HAP-1 (cell line): Measurements from ENCODE around the gene STARD8.
"Not testable (repeated sequence)": the region's sequence is repeated elsewhere in the genome, so short reads cannot be mapped to it uniquely, and the experiment has no call there.

Source experiments
- DNase-seq, 2 experiments: peaks; one replicate each; pipeline ENCODE4 v3.0.0-alpha.2; 2016 to 2020; ENCODE audit warnings: low spot score in 2 of 2
- H3K27me3 ChIP-seq: fragments of 250-450 bp; sonication (Bioruptor Pico); 2 replicates; pipeline ENCODE4 v1.5.1; 2020; ENCODE audit warnings: low read depth, mild to moderate bottlenecking, moderate library complexity
- H3K36me3 ChIP-seq: fragments of 250-450 bp; sonication (Bioruptor Pico); replicated peaks from 2 replicates; pipeline ENCODE4 v1.5.1; 2020; ENCODE audit warnings: mild to moderate bottlenecking
- H3K4me1 ChIP-seq: fragments of 250-450 bp; sonication (Bioruptor Pico); 2 replicates; pipeline ENCODE4 v1.5.1; 2020; ENCODE audit warnings: mild to moderate bottlenecking
- H3K4me3 ChIP-seq: fragments of 250-450 bp; sonication (Bioruptor Pico); 2 replicates; pipeline ENCODE4 v1.5.1; 2020; ENCODE audit warnings: mild to moderate bottlenecking, moderate library complexity
- H3K9me3 ChIP-seq: fragments of 250-450 bp; sonication (Bioruptor Pico); 2 replicates; pipeline ENCODE4 v1.5.1; 2020; ENCODE audit warnings: mild to moderate bottlenecking, moderate library complexity
- in situ Hi-C: fragments of 300-500 bp; cut with MboI; formaldehyde crosslinking; loops from 3 replicates; pipeline ENCODE4 v1.14.3; 2020; ENCODE audit warnings: low sequenced_read_pairs, inconsistent platforms, mixed read lengths

Gene STARD8

DNA sequence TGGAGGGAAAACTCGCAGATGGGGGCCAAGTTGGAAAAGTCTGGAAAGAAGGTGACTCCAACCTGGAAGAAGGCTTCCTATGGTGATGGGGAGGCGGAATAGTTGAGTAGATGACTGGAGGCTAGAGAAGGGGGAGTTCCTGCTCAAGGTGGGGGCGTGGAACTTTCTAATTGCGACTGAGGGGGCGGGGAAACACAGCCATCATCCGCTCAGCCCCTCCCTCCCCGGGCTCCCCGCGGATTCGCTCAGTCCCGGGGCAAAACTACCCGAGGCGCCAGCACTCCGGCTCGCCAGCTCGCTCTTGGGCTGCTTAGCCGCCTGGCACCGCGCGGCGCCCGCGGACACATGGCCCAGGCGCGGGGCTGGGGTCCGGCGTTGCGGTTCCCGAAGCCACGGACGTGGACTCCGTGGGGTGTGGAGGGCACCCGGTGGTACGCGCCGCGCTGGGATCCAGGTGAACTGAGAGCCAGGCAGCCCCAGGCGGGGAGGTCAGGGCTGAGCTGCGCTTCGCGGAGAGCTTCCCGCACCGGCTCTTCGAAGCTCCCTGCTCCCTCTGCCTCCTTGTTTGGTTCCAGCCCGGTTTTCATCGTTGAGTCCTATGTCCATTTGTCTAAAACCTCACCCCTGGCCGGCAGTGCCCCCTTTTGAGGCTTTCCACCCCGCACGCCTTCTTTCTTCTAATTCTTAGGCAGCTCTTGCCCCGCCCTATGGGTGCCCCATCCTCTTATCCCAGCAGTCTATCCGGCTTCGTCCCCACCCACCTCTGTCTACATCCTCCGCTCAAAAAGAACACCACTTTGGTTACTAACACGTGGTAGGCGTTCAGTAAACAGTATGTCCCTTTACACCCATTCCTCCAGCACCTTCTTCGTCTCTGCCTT, 38.9 kb downstream of the STARD8 start:
- no peaks in the 10 kb centered on the region for H3K27me3 ChIP-seq
- in situ Hi-C loops: no loop called here
- H3K36me3 ChIP-seq: no peaks in the 10 kb centered on the region
- peaks cover 9% of the 10 kb centered on the region for H3K4me1 ChIP-seq
- peak; percentile 60 to 77 for DNase-seq
- no peaks in the 10 kb centered on the region for H3K9me3 ChIP-seq
- H3K4me3 ChIP-seq: peak overlapping the region; percentile 31

DNA sequence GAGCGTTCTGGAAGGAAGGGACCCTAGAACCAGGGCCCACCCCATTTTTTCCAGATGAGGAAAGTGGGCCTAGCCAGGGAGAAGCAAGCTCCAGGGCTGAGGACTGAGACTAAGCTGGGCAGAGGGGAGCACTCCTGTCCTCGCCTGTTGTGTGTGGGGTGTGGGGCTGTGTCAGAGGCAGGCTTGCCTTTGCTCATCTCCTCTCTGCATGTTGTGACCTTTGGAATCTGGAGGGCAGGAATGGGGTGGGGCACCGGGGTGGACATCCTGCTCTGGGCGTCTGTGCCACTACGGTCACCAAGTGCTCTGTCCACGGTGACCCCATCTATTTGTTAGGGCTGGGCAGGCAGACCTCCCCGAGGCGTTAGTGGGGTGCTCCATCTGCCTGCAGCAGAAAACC, 41.5 kb downstream of the STARD8 start:
- H3K4me3 ChIP-seq, in situ Hi-C loops, H3K9me3 ChIP-seq, H3K36me3 ChIP-seq, DNase-seq, H3K27me3 ChIP-seq: not testable (repeated sequence)
- peaks cover 12% of the 10 kb centered on the region for H3K4me1 ChIP-seq

- no peak for DNase-seq
- in situ Hi-C loops: no loop called here
These were observed 43.6 kb downstream of the STARD8 start for GRCh38 chrX:68690936-68691501.

GRCh38 chrX:68691921-68692320, 44.5 kb downstream of the STARD8 start:
- Histone ChIP-seq H3K36me3 (no peaks in the 10 kb centered on the region), H3K4me3 (no peak overlapping the region), H3K9me3 (no peaks in the 10 kb centered on the region), H3K4me1 (peaks cover 3% of the 10 kb centered on the region), H3K27me3 (no peaks in the 10 kb centered on the region)
- DNase-seq: no peak
- in situ Hi-C loops: no loop called here

More at GRCh38 chrX:68690936-68691501, 43.6 kb downstream of the STARD8 start:
- H3K4me3 ChIP-seq: no peak overlapping the region
- H3K4me1 ChIP-seq: peaks cover 9% of the 10 kb centered on the region
- H3K27me3 ChIP-seq: no peaks in the 10 kb centered on the region
- H3K9me3 ChIP-seq: no peaks in the 10 kb centered on the region
- H3K36me3 ChIP-seq: no peaks in the 10 kb centered on the region

- no peak for DNase-seq
- in situ Hi-C loops: no loop called here
- Histone ChIP-seq H3K4me1 (0 out of 2 replicates have a peak, but pooled peaks cover 3% of the 10 kb centered on the region), H3K9me3 (no peaks in the 10 kb centered on the region), H3K27me3 (no peaks in the 10 kb centered on the region), H3K36me3 (no peaks in the 10 kb centered on the region), H3K4me3 (no peak overlapping the region)
These were observed 45.2 kb downstream of the STARD8 start for GRCh38 chrX:68692651-68693050.

- in situ Hi-C loops: no loop called here
- Histone ChIP-seq H3K4me1 (0 out of 2 replicates have a peak, but pooled peaks cover 3% of the 10 kb centered on the region), H3K36me3 (no peaks in the 10 kb centered on the region), H3K9me3 (no peaks in the 10 kb centered on the region), H3K4me3 (peak overlapping the region; percentile 59), H3K27me3 (no peaks in the 10 kb centered on the region)
- DNase-seq: peak; percentile 87 to 97
These were observed 46.3 kb downstream of the STARD8 start for GRCh38 chrX:68693481-68694434.

GRCh38 chrX:68694435-68695205, 47.2 kb downstream of the STARD8 start:
- Histone ChIP-seq H3K27me3 (no peaks in the 10 kb centered on the region), H3K4me1 (0 out of 2 replicates have a peak, but pooled peaks cover 3% of the 10 kb centered on the region), H3K36me3 (no peaks in the 10 kb centered on the region), H3K4me3 (peak overlapping the region; percentile 59), H3K9me3 (no peaks in the 10 kb centered on the region)
- DNase-seq: no peak
- in situ Hi-C loops: no loop called here

GRCh38 chrX:68695206-68695845, 47.9 kb downstream of the STARD8 start:
- H3K36me3 ChIP-seq: no peaks in the 10 kb centered on the region
- H3K9me3 ChIP-seq: no peaks in the 10 kb centered on the region
- no peak for DNase-seq
- H3K27me3 ChIP-seq: no peaks in the 10 kb centered on the region
- in situ Hi-C loops: no loop called here
- H3K4me3 ChIP-seq: no peak overlapping the region
- H3K4me1 ChIP-seq: 0 out of 2 replicates have a peak, but pooled peaks cover 3% of the 10 kb centered on the region

DNA sequence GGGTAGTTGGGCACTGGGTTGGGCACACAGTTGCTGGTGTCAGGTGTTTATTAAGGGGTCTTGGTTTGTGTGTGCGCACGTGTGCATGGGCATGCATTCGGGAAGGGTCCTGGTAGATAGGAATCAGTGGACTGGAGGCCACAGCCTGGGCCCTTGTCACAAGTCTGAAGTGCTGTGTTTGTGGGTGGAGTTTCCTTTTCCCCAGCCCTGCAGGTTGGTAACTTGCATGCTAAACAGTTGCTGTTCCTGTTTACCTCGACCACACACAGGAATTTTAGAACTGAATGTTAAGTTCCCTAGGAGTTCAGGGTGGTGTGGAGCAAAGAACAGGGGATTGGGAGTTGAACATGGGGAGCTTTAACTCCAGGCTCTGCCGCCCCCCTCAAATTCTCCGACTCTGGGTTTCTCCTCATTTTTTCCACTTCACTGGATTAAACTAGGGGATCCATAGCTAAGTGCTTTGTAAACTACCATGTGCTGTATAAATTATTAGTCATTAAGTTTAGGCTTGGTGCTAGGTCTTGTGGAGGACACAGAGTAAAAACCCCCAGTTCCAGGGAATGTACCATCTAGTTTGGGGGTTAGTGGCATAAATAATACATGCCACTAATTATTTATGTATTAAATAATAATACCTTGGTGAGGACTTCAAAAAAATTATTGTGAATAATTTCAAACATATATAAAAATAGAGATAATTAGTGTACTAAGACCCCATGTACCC, 49.0 kb downstream of the STARD8 start:
- Histone ChIP-seq H3K4me3 (no peak overlapping the region), H3K9me3 (no peaks in the 10 kb centered on the region), H3K36me3 (no peaks in the 10 kb centered on the region), H3K27me3 (no peaks in the 10 kb centered on the region), H3K4me1 (0 out of 2 replicates have a peak, but pooled peaks cover 3% of the 10 kb centered on the region)
- DNase-seq: no peak
- in situ Hi-C loops: no loop called here

- in situ Hi-C loops: no loop called here
- no peaks in the 10 kb centered on the region for H3K27me3 ChIP-seq
- 0 out of 2 replicates have a peak, but pooled peaks cover 3% of the 10 kb centered on the region for H3K4me1 ChIP-seq
- no peaks in the 10 kb centered on the region for H3K36me3 ChIP-seq
- H3K9me3 ChIP-seq: no peaks in the 10 kb centered on the region
- no peak overlapping the region for H3K4me3 ChIP-seq
- DNase-seq: no peak
These were observed 49.6 kb downstream of the STARD8 start for GRCh38 chrX:68697036-68697435.

- Histone ChIP-seq H3K4me1 (0 out of 2 replicates have a peak, but pooled peaks cover 3% of the 10 kb centered on the region), H3K36me3 (no peaks in the 10 kb centered on the region), H3K27me3 (no peaks in the 10 kb centered on the region), H3K4me3 (no peak overlapping the region), H3K9me3 (no peaks in the 10 kb centered on the region)
- DNase-seq: no peak
- in situ Hi-C loops: no loop called here
These were observed 50.1 kb downstream of the STARD8 start for GRCh38 chrX:68697465-68698125.

- no peaks in the 10 kb centered on the region for H3K27me3 ChIP-seq
- H3K9me3 ChIP-seq: no peaks in the 10 kb centered on the region
- in situ Hi-C loops: no loop called here
- H3K4me1 ChIP-seq: no peaks in the 10 kb centered on the region
- no peak overlapping the region for H3K4me3 ChIP-seq
- H3K36me3 ChIP-seq: no peaks in the 10 kb centered on the region
- no peak for DNase-seq
These were observed 51.5 kb downstream of the STARD8 start for GRCh38 chrX:68698942-68699341.
